WTC11 (cell line): Measurements from ENCODE around the gene ARHGDIG. TPM values are rescaled to one million over a fixed set of nuclear protein-coding genes. Genes with fewer than 3 reads are reported as not detected.

Experiments used
- ATAC-seq: fragments of 200-7000 bp; cut with Tn5 transposase; 2 replicates; pipeline ENCODE4 v1.10.0; 2021; ENCODE audit warnings: mild to moderate bottlenecking, moderate library complexity
- CTCF ChIA-PET: fragments of 300-600 bp; sonication (Branson Sonifier 250); formaldehyde crosslinking; loops from one replicate; lab custom pipeline; 2021; ENCODE audit warnings: antibody characterized with exemption; lab: Charles Lee
- POLR2A ChIA-PET: fragments of 350-600 bp; sonication (Branson Sonifier 250); formaldehyde crosslinking; loops from one replicate; lab custom pipeline; 2021; ENCODE audit warnings: antibody characterized with exemption; lab: Charles Lee
- DNase-seq: peaks from one replicate; pipeline ENCODE4 v3.0.0; 2021; ENCODE audit warnings: low spot score
- H3K27ac Mint-ChIP-seq: 2 replicates; pipeline ENCODE4 v1.8.0; 2021; ENCODE audit warnings: mixed read lengths
- H3K27me3 Mint-ChIP-seq: 2 replicates; pipeline ENCODE4 v1.8.0; 2021; ENCODE audit warnings: low read depth, mild to moderate bottlenecking, moderate library complexity, mixed read lengths
- H3K36me3 Mint-ChIP-seq: 2 replicates; pipeline ENCODE4 v1.8.0; 2021; ENCODE audit warnings: mixed read lengths
- H3K4me1 Mint-ChIP-seq: 2 replicates; pipeline ENCODE4 v1.8.0; 2022; ENCODE audit warnings: mixed read lengths
- H3K4me3 Mint-ChIP-seq: 2 replicates; pipeline ENCODE4 v1.8.0; 2021; ENCODE audit warnings: mild to moderate bottlenecking, moderate library complexity, mixed read lengths
- H3K9me3 Mint-ChIP-seq: 2 replicates; pipeline ENCODE4 v1.8.0; 2021; ENCODE audit warnings: mixed read lengths
- GRHL2 ChIP-seq: fragments of 250-450 bp; sonication (Bioruptor Pico); IDR thresholded peaks from 2 replicates; pipeline ENCODE4 v1.8.0; 2022; ENCODE audit warnings: mild to moderate bottlenecking, moderate library complexity; ENCODE audit not compliant: insufficient replicate concordance, severe bottlenecking
- IRF2 ChIP-seq: sonication (generic); formaldehyde crosslinking; IDR thresholded peaks from 2 replicates; pipeline ENCODE4 v1.8.0; 2022; ENCODE audit warnings: low read depth, missing genetic modification reagents, borderline replicate concordance
- OVOL2 ChIP-seq: fragments of 250-450 bp; sonication (Bioruptor Pico); IDR thresholded peaks from 2 replicates; pipeline ENCODE4 v1.9.0; 2021; ENCODE audit warnings: mild to moderate bottlenecking, borderline replicate concordance
- PREB ChIP-seq: sonication (generic); formaldehyde crosslinking; IDR thresholded peaks from 2 replicates; pipeline ENCODE4 v1.8.1; 2022; ENCODE audit warnings: mild to moderate bottlenecking, missing genetic modification reagents, moderate library complexity, borderline replicate concordance
- RORB ChIP-seq: fragments of 250-450 bp; sonication (Bioruptor Pico); IDR thresholded peaks from 2 replicates; pipeline ENCODE4 v1.9.0; 2021; ENCODE audit warnings: mild to moderate bottlenecking
- STAT6 ChIP-seq: sonication (generic); formaldehyde crosslinking; conservative IDR thresholded peaks from 2 replicates; pipeline ENCODE4 v1.8.1; 2023; ENCODE audit warnings: mild to moderate bottlenecking, low read depth, missing genetic modification reagents, moderate library complexity
- TCF7 ChIP-seq: sonication (generic); formaldehyde crosslinking; IDR thresholded peaks from 2 replicates; pipeline ENCODE4 v1.8.0; 2022; ENCODE audit warnings: mild to moderate bottlenecking, low read depth, missing genetic modification reagents, moderate library complexity
- ZMAT4 ChIP-seq: fragments of 250-450 bp; sonication (Bioruptor Pico); IDR thresholded peaks from 2 replicates; pipeline ENCODE4 v1.9.0; 2021; ENCODE audit warnings: mild to moderate bottlenecking
- total RNA-seq: library from RNA; stranded (reverse); gene quantifications from 3 replicates; pipeline ENCODE4 v1.2.3, GENCODE V29; 2021
- TF ChIP-seq, protein P1 (sequence below): sonication (generic); formaldehyde crosslinking; IDR thresholded peaks from 2 replicates; pipeline ENCODE4 v1.8.1; 2022; ENCODE audit warnings: missing genetic modification reagents, borderline replicate concordance
- TF ChIP-seq, protein P2 (sequence below): sonication (generic); formaldehyde crosslinking; IDR thresholded peaks from 2 replicates; pipeline ENCODE4 v1.8.1; 2023; ENCODE audit warnings: mild to moderate bottlenecking, missing genetic modification reagents, moderate library complexity
- TF ChIP-seq, protein P3 (sequence below): sonication (generic); formaldehyde crosslinking; IDR thresholded peaks from 2 replicates; pipeline ENCODE4 v1.8.0; 2023; ENCODE audit warnings: missing genetic modification reagents, mild to moderate bottlenecking, borderline replicate concordance
- TF ChIP-seq, protein P4 (sequence below): sonication (generic); formaldehyde crosslinking; IDR thresholded peaks from 2 replicates; pipeline ENCODE4 v1.8.1; 2023; ENCODE audit warnings: mild to moderate bottlenecking, missing genetic modification reagents

Gene ARHGDIG
- total RNA-seq, 1 experiment from 2014 or later = 4.0 TPM

DNA sequence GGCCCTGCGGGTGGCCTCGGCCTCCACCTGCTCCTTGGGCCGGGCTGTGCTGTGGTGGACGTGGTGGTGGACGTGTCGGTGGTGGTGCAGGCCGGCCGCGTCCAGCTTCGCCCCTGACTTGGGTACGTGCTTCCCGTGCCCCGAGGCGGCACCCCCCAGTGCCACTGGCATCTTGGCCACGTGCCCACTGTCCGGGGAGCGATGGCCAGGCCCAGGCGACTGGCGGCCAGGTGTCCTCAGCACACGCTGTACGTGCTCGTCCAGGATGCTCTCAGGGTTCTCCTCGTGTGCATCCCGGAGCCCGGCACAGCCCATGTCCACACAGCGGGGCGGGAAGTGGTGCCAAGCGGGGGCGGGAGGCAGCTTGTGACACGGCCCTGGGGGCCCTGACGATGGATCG, 17.4 kb downstream of the ARHGDIG start:
- Mint-ChIP-seq H3K36me3 (peaks cover 5% of the 10 kb centered on the region; the same call in 1 of the 2 replicates), H3K27ac (no peak overlapping the region), H3K9me3 (no peaks in the 10 kb centered on the region), H3K27me3 (no peaks in the 10 kb centered on the region), H3K4me1 (no peaks in the 10 kb centered on the region), H3K4me3 (no peak overlapping the region)
- no peak for DNase-seq
- no peak for ATAC-seq
- CTCF ChIA-PET = no interaction called here
- TF ChIP-seq GRHL2 (CRISPR knock-in tag) = no peak
- TF ChIP-seq, protein P1, sequence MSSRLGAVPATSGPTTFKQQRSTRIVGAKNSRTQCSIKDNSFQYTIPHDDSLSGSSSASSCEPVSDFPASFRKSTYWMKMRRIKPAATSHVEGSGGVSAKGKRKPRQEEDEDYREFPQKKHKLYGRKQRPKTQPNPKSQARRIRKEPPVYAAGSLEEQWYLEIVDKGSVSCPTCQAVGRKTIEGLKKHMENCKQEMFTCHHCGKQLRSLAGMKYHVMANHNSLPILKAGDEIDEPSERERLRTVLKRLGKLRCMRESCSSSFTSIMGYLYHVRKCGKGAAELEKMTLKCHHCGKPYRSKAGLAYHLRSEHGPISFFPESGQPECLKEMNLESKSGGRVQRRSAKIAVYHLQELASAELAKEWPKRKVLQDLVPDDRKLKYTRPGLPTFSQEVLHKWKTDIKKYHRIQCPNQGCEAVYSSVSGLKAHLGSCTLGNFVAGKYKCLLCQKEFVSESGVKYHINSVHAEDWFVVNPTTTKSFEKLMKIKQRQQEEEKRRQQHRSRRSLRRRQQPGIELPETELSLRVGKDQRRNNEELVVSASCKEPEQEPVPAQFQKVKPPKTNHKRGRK (CRISPR knock-in tag) = no peak
- TF ChIP-seq, protein P2, sequence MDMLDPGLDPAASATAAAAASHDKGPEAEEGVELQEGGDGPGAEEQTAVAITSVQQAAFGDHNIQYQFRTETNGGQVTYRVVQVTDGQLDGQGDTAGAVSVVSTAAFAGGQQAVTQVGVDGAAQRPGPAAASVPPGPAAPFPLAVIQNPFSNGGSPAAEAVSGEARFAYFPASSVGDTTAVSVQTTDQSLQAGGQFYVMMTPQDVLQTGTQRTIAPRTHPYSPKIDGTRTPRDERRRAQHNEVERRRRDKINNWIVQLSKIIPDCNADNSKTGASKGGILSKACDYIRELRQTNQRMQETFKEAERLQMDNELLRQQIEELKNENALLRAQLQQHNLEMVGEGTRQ (CRISPR knock-in tag) = no peak
- TF ChIP-seq, protein P3, sequence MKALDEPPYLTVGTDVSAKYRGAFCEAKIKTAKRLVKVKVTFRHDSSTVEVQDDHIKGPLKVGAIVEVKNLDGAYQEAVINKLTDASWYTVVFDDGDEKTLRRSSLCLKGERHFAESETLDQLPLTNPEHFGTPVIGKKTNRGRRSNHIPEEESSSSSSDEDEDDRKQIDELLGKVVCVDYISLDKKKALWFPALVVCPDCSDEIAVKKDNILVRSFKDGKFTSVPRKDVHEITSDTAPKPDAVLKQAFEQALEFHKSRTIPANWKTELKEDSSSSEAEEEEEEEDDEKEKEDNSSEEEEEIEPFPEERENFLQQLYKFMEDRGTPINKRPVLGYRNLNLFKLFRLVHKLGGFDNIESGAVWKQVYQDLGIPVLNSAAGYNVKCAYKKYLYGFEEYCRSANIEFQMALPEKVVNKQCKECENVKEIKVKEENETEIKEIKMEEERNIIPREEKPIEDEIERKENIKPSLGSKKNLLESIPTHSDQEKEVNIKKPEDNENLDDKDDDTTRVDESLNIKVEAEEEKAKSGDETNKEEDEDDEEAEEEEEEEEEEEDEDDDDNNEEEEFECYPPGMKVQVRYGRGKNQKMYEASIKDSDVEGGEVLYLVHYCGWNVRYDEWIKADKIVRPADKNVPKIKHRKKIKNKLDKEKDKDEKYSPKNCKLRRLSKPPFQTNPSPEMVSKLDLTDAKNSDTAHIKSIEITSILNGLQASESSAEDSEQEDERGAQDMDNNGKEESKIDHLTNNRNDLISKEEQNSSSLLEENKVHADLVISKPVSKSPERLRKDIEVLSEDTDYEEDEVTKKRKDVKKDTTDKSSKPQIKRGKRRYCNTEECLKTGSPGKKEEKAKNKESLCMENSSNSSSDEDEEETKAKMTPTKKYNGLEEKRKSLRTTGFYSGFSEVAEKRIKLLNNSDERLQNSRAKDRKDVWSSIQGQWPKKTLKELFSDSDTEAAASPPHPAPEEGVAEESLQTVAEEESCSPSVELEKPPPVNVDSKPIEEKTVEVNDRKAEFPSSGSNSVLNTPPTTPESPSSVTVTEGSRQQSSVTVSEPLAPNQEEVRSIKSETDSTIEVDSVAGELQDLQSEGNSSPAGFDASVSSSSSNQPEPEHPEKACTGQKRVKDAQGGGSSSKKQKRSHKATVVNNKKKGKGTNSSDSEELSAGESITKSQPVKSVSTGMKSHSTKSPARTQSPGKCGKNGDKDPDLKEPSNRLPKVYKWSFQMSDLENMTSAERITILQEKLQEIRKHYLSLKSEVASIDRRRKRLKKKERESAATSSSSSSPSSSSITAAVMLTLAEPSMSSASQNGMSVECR (CRISPR knock-in tag) = no peak
- no peak for TF ChIP-seq ZMAT4
- POLR2A ChIA-PET = no interaction called here

- Mint-ChIP-seq H3K9me3 (no peaks in the 10 kb centered on the region), H3K27ac (no peak overlapping the region), H3K27me3 (no peaks in the 10 kb centered on the region), H3K36me3 (peaks cover 14% of the 10 kb centered on the region), H3K4me3 (no peak overlapping the region), H3K4me1 (no peaks in the 10 kb centered on the region)
- no peak for ATAC-seq
- no peak for DNase-seq
- POLR2A ChIA-PET = no interaction called here
- no peak for TF ChIP-seq TCF7
- no peak for TF ChIP-seq STAT6 (CRISPR knock-in tag)
- no peak for TF ChIP-seq OVOL2
- TF ChIP-seq IRF2 (CRISPR knock-in tag) = no peak
- TF ChIP-seq RORB (CRISPR knock-in tag) = no peak
- TF ChIP-seq, protein P4, sequence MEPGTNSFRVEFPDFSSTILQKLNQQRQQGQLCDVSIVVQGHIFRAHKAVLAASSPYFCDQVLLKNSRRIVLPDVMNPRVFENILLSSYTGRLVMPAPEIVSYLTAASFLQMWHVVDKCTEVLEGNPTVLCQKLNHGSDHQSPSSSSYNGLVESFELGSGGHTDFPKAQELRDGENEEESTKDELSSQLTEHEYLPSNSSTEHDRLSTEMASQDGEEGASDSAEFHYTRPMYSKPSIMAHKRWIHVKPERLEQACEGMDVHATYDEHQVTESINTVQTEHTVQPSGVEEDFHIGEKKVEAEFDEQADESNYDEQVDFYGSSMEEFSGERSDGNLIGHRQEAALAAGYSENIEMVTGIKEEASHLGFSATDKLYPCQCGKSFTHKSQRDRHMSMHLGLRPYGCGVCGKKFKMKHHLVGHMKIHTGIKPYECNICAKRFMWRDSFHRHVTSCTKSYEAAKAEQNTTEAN (CRISPR knock-in tag) = no peak
- no peak for TF ChIP-seq PREB (CRISPR knock-in tag)
- CTCF ChIA-PET = interaction anchor here (1.6 kb wide), 1 partner anchor 61 kb away, joined by 6 read pairs; no protein-coding TSS in a partner anchor
Measured at GRCh38 chr16:301235-301634, 20.8 kb downstream of the ARHGDIG start.
